Naive B cell (primary cell): ENCODE results near the gene PACRG. TPM values are rescaled to one million over a fixed set of nuclear protein-coding genes. Genes with fewer than 3 reads are reported as not detected.

Experiments
- ATAC-seq, 2 donors: fragments of 150-1000 bp; cut with Tn5 transposase; 2 replicates each; pipeline ENCODE4 v1.10.0; 2021; ENCODE audit warnings: low read depth in 2 of 2, mild to moderate bottlenecking in 2 of 2, moderate library complexity in 2 of 2
- DNase-seq: peaks from one replicate; pipeline ENCODE4 v3.0.0; 2022
- H3K27ac Mint-ChIP-seq, 6 donors: one replicate each; pipeline ENCODE4 v1.8.0; 2020 to 2022; ENCODE audit warnings: mild to moderate bottlenecking in 6 of 6, mixed read lengths in 6 of 6, moderate library complexity in 5 of 6, inconsistent platforms in 2 of 6
- H3K27me3 Mint-ChIP-seq, 3 donors: one replicate each; pipeline ENCODE4 v1.8.0; 2021 to 2022; ENCODE audit warnings: mixed read lengths in 3 of 3, mild to moderate bottlenecking in 1 of 3
- H3K36me3 Mint-ChIP-seq, 2 donors: one replicate each; pipeline ENCODE4 v1.8.0; 2020 to 2022; ENCODE audit warnings: mixed read lengths in 2 of 2, inconsistent platforms in 1 of 2, mild to moderate bottlenecking in 1 of 2
- H3K4me1 Mint-ChIP-seq, 3 donors: one replicate each; pipeline ENCODE4 v1.8.0; 2020 to 2022; ENCODE audit warnings: mixed read lengths in 3 of 3, inconsistent platforms in 1 of 3, mild to moderate bottlenecking in 1 of 3, moderate library complexity in 1 of 3
- H3K4me3 Mint-ChIP-seq, 8 donors: one replicate each; pipeline ENCODE4 v1.8.0; 2020 to 2022; ENCODE audit warnings: mild to moderate bottlenecking in 8 of 8, mixed read lengths in 8 of 8, moderate library complexity in 8 of 8, inconsistent platforms in 2 of 8
- H3K9me3 Mint-ChIP-seq, 7 donors: one replicate each; pipeline ENCODE4 v1.8.0; 2020 to 2022; ENCODE audit warnings: mixed read lengths in 7 of 7, mild to moderate bottlenecking in 5 of 7, inconsistent platforms in 2 of 7, moderate library complexity in 1 of 7
- polyA plus RNA-seq, 6 donors: library from polyadenylated mRNA; unstranded; fragments of 300-500 nt; fragmentation: Illumina TruSeq; gene quantifications; one replicate each; pipeline ENCODE4 v1.2.3, GENCODE V29; 2021; ENCODE audit warnings: low read depth in 6 of 6

Gene PACRG
- polyA plus RNA-seq, 6 donors from 2014 or later = not detected

DNA sequence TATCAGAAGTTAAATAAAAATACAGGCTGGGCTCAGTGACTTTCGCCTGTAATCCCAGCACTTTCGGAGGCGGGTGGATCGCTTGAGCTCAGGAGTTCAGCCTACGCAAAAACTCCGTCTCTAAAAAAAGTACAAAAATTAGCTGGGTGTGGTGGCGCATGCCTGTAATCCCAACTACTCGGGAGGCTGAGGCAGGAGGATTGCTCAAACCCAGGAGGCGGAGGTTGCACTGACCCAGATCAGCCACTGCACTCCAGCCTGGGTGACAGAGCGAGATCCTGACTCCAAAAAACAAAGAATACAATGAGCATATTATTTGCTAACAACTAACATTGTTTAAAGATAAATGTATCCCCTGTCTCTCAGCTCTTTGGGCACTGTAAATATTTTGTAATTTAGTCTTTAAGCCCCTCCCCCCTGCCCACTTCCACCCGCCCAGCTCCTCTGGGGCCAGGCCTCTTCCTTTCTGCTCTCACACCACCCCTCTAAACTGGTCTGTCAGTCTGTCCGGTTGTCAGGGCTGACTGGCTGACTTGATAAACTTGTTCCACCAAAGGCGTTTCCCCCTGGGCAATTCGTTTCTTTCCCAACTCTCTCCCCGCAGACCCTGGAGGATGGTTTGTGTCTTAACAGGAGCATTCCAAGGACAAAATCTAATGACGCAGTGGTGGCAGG, 624.4 kb downstream of the PACRG start:
- H3K27ac Mint-ChIP-seq = no peak overlapping the region
- ATAC-seq = no peak

DNA sequence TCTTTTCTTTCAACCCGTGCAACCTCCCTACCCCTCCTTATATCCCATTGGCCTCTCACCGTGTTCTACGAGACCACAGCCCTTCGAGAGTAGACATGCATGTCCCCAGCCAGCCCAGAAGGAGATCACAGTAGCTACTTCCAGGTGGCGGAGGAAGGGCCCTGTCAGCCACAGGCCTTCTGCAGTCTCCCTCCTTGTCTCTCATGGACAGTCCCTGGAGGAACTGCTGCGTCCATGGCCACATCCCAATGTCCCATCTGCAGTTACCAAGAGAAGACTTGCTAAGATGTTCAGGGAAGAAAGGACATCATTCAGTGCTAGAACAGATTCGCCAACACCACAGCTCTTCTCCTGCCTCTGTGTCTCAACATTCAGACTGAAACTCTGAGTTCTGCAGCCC, 625.2 kb downstream of the PACRG start:
- no peak overlapping the region for H3K4me3 Mint-ChIP-seq
- peaks cover 0 to 8% (median 5%) of the 10 kb centered on the region in 3 donors for H3K27me3 Mint-ChIP-seq
- H3K4me1 Mint-ChIP-seq = peaks cover 9 to 17% (median 12%) of the 10 kb centered on the region in 3 donors
- no peaks in the 10 kb centered on the region for H3K9me3 Mint-ChIP-seq
- no peaks in the 10 kb centered on the region for H3K36me3 Mint-ChIP-seq
- DNase-seq (no peak), ATAC-seq (no peak)
- H3K27ac Mint-ChIP-seq = peak overlapping the region in 1 of 6 donors; percentile 9

More for the DNA sequence above, 624.4 kb downstream of the PACRG start:
- Mint-ChIP-seq H3K4me1 (peaks cover 9 to 17% (median 12%) of the 10 kb centered on the region in 3 donors), H3K27me3 (peaks cover 0 to 8% (median 5%) of the 10 kb centered on the region in 3 donors), H3K9me3 (no peaks in the 10 kb centered on the region), H3K4me3 (peak overlapping the region in 1 of 8 donors; percentile 16), H3K36me3 (no peaks in the 10 kb centered on the region)
- no peak for DNase-seq

DNA sequence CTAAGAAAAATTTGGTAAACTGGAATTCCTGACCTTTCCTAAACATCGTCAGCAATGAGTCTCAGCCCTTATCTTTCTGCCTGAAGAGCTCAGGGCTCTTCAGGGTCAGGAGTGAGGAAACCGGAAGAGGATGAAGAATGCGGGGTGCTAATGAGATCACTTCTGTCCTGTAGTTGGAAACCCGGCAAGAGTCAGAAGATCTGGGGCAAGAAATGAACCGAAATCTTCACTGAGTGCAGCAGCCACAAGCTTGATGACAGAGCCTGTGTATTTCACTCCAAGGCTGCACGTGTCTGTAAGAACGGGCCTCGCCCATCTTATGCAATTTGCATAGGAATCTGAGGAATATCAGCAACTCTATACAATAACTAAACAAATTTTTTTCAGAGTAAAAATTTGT, 626.3 kb downstream of the PACRG start:
- Mint-ChIP-seq H3K4me1 (peaks cover 9 to 17% (median 12%) of the 10 kb centered on the region in 3 donors), H3K36me3 (no peaks in the 10 kb centered on the region), H3K9me3 (peaks cover 0 to 1% (median 0%) of the 10 kb centered on the region in 7 donors), H3K4me3 (peak overlapping the region in 1 of 8 donors; percentile 58), H3K27me3 (peaks cover 7 to 13% (median 10%) of the 10 kb centered on the region in 3 donors), H3K27ac (no peak overlapping the region)
- ATAC-seq (no peak), DNase-seq (no peak)

DNA sequence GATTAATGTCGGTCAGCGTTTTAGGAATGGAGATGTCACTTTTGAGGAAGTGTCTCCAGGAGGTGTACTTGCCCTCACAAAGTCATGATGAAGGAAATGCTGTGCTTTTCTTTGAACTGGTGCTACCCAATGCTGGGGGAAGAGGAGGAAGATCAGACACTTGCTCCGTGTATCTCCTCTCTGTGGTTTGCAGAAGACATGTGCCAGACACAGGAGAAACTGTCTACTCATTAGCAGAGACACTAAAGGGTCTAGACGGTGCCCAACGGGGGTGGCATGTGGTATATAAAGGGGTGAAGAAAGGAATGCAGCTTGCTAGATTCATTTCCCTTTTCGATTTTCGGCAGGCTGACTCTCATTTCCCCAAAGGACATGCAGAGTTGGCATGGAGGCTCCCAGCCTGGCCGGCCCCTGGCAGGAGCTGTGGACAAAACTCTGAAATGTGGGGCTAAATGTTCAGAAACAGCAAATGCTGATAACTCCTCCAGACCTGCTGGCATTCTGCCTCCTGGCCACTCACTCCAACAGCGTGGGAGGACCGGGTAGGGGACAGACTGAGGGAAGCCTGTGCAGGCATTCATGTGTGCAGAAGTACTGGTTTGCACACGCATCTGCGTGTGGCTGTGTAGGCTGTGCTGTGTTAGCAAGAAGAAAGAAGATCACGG, 627.1 kb downstream of the PACRG start:
- Mint-ChIP-seq H3K4me1 (peaks cover 9 to 17% (median 12%) of the 10 kb centered on the region in 3 donors), H3K27ac (peak overlapping the region in 2 of 6 donors; percentile 37 to 55), H3K4me3 (peak overlapping the region; percentile 43 to 85 (median 56)), H3K27me3 (peaks cover 10 to 11% (median 11%) of the 10 kb centered on the region in 3 donors), H3K36me3 (no peaks in the 10 kb centered on the region), H3K9me3 (peaks cover 0 to 1% (median 0%) of the 10 kb centered on the region in 7 donors)
- DNase-seq (peak; percentile 6), ATAC-seq (peak; percentile 72 to 74)

DNA sequence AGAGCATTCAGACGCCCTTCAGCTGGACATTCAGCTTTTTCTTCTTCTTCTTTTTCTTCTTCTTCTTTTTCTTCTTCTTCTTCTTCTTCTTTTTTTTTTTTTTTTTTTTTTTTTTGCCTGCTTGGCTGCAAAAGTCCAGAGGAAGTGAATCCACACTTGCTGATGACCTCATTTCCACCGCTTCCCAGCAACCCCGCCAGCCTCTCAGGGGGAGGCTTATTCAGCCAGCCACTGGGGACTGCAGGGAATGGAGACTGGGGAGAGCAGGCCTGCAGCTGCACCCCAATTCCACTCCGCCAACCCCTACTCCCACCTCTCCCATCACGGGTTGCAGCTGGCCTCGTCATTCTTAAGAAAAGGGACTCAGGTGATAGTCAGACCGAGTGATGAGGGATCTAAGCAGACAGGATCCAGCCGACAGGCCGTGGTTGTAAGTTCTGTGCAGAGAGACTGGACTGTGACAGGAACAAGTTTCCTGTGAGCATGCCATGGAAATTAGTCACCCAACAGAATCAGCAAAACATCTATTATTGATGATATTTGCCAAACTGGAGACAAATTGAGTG, 627.7 kb downstream of the PACRG start:
- DNase-seq (no peak), ATAC-seq (peak; percentile 23 to 29)
- H3K27ac Mint-ChIP-seq = no peak overlapping the region
- H3K4me3 Mint-ChIP-seq = peak overlapping the region in 6 of 8 donors; percentile 54 to 79 (median 60)
- peaks cover 9 to 17% (median 12%) of the 10 kb centered on the region in 3 donors for H3K4me1 Mint-ChIP-seq
- no peaks in the 10 kb centered on the region for H3K36me3 Mint-ChIP-seq
- H3K27me3 Mint-ChIP-seq = peaks cover 10 to 16% (median 16%) of the 10 kb centered on the region in 3 donors
- peaks cover 0 to 1% (median 0%) of the 10 kb centered on the region in 7 donors for H3K9me3 Mint-ChIP-seq

DNA sequence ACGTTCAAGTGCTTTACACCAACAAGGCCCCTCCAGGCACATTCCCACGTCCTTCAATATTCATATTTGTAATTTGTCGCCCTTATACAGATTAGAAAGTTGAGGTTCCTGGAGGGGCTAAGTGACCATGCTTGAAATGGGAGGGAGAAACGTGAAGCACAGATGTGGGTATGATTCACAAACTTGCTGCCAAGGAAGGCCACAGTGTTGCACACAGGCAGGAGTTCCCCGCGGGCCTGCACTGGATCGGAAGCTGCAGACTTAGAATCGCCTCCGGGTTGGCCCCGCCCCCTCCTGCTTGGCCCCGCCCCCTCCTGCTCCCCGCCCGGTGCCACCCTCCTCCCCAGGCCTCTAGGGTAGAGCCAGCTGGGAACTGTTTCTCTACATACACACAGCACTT, 628.5 kb downstream of the PACRG start:
- Mint-ChIP-seq H3K9me3 (peaks cover 0 to 1% (median 0%) of the 10 kb centered on the region in 7 donors), H3K4me3 (no peak overlapping the region)
- ATAC-seq = no peak

GRCh38 chr6:163356743-163357142, 629.0 kb downstream of the PACRG start:
- H3K36me3 Mint-ChIP-seq = no peaks in the 10 kb centered on the region
- peaks cover 10 to 27% (median 21%) of the 10 kb centered on the region in 3 donors for H3K27me3 Mint-ChIP-seq
- DNase-seq (no peak), ATAC-seq (no peak)
- no peak overlapping the region for H3K4me3 Mint-ChIP-seq
- H3K27ac Mint-ChIP-seq = no peak overlapping the region
- peaks cover 0 to 1% (median 0%) of the 10 kb centered on the region in 7 donors for H3K9me3 Mint-ChIP-seq
- peaks cover 9 to 17% (median 12%) of the 10 kb centered on the region in 3 donors for H3K4me1 Mint-ChIP-seq

More for the DNA sequence above, 628.5 kb downstream of the PACRG start:
- Mint-ChIP-seq H3K27ac (no peak overlapping the region), H3K36me3 (no peaks in the 10 kb centered on the region), H3K4me1 (peaks cover 9 to 17% (median 12%) of the 10 kb centered on the region in 3 donors), H3K27me3 (peaks cover 10 to 23% (median 19%) of the 10 kb centered on the region in 3 donors)
- DNase-seq = no peak

- H3K4me3 Mint-ChIP-seq = no peak overlapping the region
- no peak for DNase-seq
- no peak overlapping the region for H3K27ac Mint-ChIP-seq
- no peaks in the 10 kb centered on the region for H3K9me3 Mint-ChIP-seq
- no peak for ATAC-seq
- H3K4me1 Mint-ChIP-seq = no peaks in the 10 kb centered on the region
- peaks cover 15 to 40% (median 32%) of the 10 kb centered on the region in 3 donors for H3K27me3 Mint-ChIP-seq
- H3K36me3 Mint-ChIP-seq = no peaks in the 10 kb centered on the region
Observed at GRCh38 chr6:163364641-163365040, 636.9 kb downstream of the PACRG start.

Other genes starting within 250 kb of the PACRG start
- gene PRKN, start 208 bp upstream of the PACRG start, polyA plus RNA-seq = 1 to 10 TPM; 1.4 to 9.3 (median 3.6) TPM